Kidney epithelial cell (primary cell): ENCODE measurements around the gene ZNF746. TPM values are rescaled to one million over a fixed set of nuclear protein-coding genes. Genes with fewer than 3 reads are reported as not detected.

Source experiments
- DNase-seq: peaks from one replicate; pipeline ENCODE4 v3.0.0-alpha.2; 2010; ENCODE audit warnings: low read depth
- H3K27me3 ChIP-seq: 2 replicates; pipeline ENCODE4 v1.6.0; 2011; ENCODE audit warnings: low read length; ENCODE audit not compliant: control insufficient read depth, insufficient read depth
- H3K36me3 ChIP-seq: 2 replicates; pipeline ENCODE4 v1.5.1; 2011; ENCODE audit warnings: low read length; ENCODE audit not compliant: control insufficient read depth, insufficient read depth
- H3K4me3 ChIP-seq: 2 replicates; pipeline ENCODE4 v1.5.1; 2011; ENCODE audit warnings: low read depth, mild to moderate bottlenecking, control low read depth, low read length
- total RNA-seq: library from RNA; depleted of rRNA; stranded (reverse); fragments of >200 nt; gene quantifications from 2 replicates; pipeline ENCODE4 v1.2.3, GENCODE V29; 2015
- TF ChIP-seq, protein P1 (sequence below): IDR thresholded peaks from 2 replicates; pipeline ENCODE4 v1.5.1; 2011; ENCODE audit warnings: mild to moderate bottlenecking, moderate library complexity, low read length, control low read depth, inconsistent platforms; ENCODE audit not compliant: insufficient read depth, poor library complexity, severe bottlenecking

The ZNF746 gene
- total RNA-seq, 1 donor from 2014 or later = 24.2 TPM

- Histone ChIP-seq H3K27me3 (no peaks in the 10 kb centered on the region), H3K36me3 (peaks cover 5% of the 10 kb centered on the region), H3K4me3 (no peak overlapping the region)
- DNase-seq = no peak
- TF ChIP-seq, protein P1, sequence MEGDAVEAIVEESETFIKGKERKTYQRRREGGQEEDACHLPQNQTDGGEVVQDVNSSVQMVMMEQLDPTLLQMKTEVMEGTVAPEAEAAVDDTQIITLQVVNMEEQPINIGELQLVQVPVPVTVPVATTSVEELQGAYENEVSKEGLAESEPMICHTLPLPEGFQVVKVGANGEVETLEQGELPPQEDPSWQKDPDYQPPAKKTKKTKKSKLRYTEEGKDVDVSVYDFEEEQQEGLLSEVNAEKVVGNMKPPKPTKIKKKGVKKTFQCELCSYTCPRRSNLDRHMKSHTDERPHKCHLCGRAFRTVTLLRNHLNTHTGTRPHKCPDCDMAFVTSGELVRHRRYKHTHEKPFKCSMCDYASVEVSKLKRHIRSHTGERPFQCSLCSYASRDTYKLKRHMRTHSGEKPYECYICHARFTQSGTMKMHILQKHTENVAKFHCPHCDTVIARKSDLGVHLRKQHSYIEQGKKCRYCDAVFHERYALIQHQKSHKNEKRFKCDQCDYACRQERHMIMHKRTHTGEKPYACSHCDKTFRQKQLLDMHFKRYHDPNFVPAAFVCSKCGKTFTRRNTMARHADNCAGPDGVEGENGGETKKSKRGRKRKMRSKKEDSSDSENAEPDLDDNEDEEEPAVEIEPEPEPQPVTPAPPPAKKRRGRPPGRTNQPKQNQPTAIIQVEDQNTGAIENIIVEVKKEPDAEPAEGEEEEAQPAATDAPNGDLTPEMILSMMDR = peak; percentile 11
Observed at GRCh38 chr7:149474309-149475120, 23.1 kb downstream of the ZNF746 start.

- no peaks in the 10 kb centered on the region for H3K27me3 ChIP-seq
- TF ChIP-seq, protein P1 = no peak
- H3K4me3 ChIP-seq = no peak overlapping the region
- no peak for DNase-seq
- peaks cover 5% of the 10 kb centered on the region for H3K36me3 ChIP-seq
Observed at GRCh38 chr7:149473251-149473650, 24.4 kb downstream of the ZNF746 start.

DNA sequence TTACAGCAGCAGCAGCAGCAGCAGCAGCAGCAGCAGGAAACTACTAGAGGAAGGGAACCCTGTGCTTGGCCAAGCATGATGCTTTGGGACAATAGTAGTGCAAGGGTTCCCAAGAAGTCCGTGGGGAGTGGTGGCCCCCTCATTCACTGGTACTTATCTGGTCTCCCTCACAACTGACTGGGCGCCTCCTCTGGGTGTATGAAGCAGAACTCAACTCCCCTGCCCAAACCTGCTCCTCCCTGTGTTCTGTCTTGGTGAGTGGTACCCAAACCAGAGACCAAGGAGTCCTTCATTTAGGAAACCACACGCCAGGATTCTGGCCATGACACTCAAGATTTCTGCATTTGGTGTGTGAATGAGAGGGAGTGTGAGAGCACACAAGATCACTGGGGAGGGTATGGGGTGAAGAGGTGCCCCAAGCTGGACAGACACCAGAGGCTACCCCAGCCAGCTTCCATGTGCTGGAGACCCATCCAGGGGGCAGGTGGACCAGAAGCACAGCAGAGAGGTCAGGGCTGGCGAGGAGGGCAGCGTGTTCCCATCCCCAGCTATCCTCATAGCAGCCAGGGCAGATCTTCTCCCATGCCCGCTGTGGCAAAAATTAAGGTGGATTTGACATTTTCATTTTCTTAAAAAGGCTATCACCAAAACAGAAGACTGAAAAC, 26.2 kb downstream of the ZNF746 start:
- H3K27me3 ChIP-seq = no peaks in the 10 kb centered on the region
- H3K36me3 ChIP-seq = peaks cover 3% of the 10 kb centered on the region
- no peak overlapping the region for H3K4me3 ChIP-seq
- TF ChIP-seq, protein P1 = no peak
- no peak for DNase-seq

DNA sequence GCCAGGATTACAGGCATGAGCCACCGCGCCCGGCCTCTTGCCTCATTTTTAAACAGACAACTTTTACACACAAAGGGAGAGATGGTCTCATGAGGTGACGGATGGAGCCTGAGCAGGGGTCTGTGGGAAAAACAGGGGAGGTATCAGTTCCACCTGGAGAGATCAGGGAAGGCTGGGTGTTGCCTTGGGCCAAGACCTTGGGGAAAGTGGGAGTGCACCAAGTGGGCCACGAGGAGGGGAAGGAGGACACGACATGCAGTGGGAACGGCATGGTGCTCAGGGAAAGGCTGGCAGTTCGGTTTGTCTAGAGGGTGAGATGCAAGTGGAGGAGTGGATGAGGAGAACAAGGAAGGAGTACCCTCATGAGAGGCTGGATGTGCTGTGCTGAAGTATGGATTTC, 27.8 kb downstream of the ZNF746 start:
- H3K27me3 ChIP-seq = no peaks in the 10 kb centered on the region
- H3K4me3 ChIP-seq = no peak overlapping the region
- TF ChIP-seq, protein P1 = no peak
- H3K36me3 ChIP-seq = no peaks in the 10 kb centered on the region
- no peak for DNase-seq

GRCh38 chr7:149468208-149468607, 29.4 kb downstream of the ZNF746 start:
- no peak for DNase-seq
- Histone ChIP-seq H3K4me3 (no peak overlapping the region), H3K36me3 (no peaks in the 10 kb centered on the region), H3K27me3 (no peaks in the 10 kb centered on the region)
- TF ChIP-seq, protein P1 = no peak
